GM18861 (cell line): ENCODE results near the gene TOMM22.
"Not testable (repeated sequence)": the region's sequence is repeated elsewhere in the genome, so short reads cannot be mapped to it uniquely, and the experiment has no call there.

Experiments
- ATAC-seq: cut with Tn5 transposase; IDR thresholded peaks from one replicate; pipeline ENCODE4 v1.9.1; 2021; ENCODE audit not compliant: unreplicated experiment

Gene TOMM22

GRCh38 chr22:38681582-38682335 lies at the start of gene TOMM22:
Gene TOMM22, plus strand, starts transcription at chr22:38681957. Its CDS starts 22 bp downstream, at chr22:38681979.
- peak; percentile 90 for ATAC-seq

GRCh38 chr22:38632528-38632927 lies 49.2 kb upstream of the TOMM22 start:
- no peak for ATAC-seq

DNA sequence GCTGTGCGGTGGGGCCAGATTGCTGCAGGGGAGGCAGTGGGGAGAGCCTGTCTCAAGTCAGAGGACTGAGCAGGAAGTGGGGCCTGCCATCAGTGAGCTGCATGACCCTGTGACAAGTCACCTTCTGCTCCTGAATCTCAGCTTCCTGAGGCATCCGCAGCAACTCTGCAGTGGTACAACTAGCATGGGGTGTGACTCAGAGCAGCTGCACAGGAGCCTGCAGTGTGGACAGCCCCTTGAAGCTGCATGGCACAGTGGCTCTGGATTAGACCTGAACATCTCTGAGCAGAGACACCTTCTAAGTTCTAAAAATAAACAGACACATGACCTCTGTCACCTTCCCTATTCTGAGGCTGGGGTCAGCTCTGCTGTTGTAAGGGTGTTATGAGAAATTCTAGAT lies 43.5 kb upstream of the TOMM22 start:
- ATAC-seq = no peak

GRCh38 chr22:38638728-38639127 lies 43.0 kb upstream of the TOMM22 start:
- no peak for ATAC-seq

- no peak for ATAC-seq
These were observed 40.2 kb upstream of the TOMM22 start for GRCh38 chr22:38641476-38642040.

GRCh38 chr22:38644245-38644644 lies 37.5 kb upstream of the TOMM22 start:
- not testable (repeated sequence) for ATAC-seq

GRCh38 chr22:38645430-38645829 lies 36.3 kb upstream of the TOMM22 start:
- ATAC-seq = no peak

- ATAC-seq = no peak
These were observed 31.8 kb upstream of the TOMM22 start for GRCh38 chr22:38649841-38650522.

- ATAC-seq = no peak
These were observed 28.9 kb upstream of the TOMM22 start for GRCh38 chr22:38652859-38653258.

- no peak for ATAC-seq
These were observed 28.0 kb upstream of the TOMM22 start for GRCh38 chr22:38653741-38654140.

- ATAC-seq = no peak
These were observed 26.1 kb upstream of the TOMM22 start for GRCh38 chr22:38655519-38656255.

DNA sequence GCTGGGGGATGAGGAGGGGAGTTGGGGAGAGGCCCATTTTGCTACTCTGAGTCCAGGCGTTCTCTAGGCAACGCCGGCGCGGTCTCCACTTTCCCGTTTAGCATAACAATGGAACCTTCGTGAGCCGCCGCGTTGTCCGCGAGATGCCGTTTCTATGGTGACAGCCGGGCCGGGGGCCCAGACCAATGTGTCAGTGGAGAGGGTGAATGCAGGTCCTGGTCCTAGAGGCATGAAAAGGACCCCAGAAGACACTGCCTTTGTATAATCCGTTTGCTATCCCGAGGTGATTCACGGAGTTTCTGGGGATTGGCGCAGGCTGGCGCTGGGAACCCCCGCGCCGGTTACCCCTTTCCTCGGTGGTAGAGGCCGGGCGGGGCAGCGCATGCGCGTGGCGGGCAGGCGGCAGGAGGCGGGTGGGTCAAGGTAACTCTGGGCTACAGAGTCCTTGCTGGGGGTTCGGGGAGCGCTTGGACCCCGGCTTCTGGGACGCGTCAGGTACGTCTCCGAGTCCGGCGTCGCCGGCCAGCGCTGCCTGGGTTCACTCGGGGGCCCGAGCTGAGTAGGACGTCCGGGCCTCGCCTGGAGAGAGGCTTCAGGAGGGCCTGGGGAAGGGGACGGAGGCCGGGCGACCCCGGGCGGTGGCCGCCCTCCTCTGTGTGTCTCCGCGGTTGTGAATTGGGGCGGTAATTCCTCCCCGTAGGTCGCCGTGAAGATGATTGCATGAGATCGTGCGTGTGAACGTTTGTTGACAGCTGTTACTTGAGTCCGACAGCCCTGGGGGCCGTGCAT lies 25.3 kb upstream of the TOMM22 start, which contains the start of the genes CBY1 and FAM227A:
Gene CBY1, plus strand, starts transcription at position 383 of the 789 bp plus-strand sequence. CDS start 11,417 bp downstream, outside the sequence.
Gene FAM227A, minus strand, starts transcription at position 137 of the 789 bp plus-strand sequence. CDS start 6,224 bp downstream, outside the sequence.
- peak; percentile 72 for ATAC-seq

DNA sequence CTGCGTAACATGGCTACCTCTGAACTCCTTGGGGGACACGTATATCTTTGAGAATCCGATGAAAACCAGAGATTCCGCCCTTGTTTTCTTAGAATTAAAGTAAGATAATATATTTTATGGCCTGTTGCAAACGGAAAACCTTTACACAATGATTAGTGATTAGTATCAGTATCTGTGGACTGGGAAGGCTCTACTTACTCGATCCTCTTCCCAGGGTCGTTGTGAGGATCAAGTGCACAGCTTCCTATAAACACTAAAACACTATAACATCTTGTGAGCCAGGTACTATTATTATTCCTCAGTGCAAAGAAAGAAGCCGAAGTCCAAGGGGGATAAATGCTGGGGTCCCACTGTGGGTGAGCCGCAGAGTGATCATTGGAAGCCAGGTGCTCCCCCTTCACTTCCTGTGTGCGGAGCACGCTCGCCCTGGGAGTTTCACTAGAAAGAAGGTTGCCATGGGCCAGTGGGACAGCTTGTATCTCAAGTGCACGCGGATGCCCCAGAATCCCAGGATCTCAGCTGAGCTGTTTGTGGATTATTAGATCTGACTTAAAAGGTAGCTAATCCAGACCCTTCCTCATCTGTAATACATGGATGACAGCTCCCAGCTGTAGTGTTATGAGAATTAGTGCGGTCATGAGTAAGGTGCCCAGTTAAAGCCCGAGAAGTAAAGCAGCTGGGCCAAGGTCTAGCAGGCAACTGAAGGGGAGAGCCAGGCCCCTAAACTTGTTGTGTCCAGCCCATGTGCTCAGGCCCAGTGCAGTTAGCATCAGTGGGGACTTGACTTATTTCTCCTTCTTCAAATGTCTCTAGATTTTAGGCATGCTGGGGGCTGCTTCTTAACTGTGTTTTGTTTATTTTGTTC lies 24.5 kb upstream of the TOMM22 start:
- peak; percentile 35 for ATAC-seq

DNA sequence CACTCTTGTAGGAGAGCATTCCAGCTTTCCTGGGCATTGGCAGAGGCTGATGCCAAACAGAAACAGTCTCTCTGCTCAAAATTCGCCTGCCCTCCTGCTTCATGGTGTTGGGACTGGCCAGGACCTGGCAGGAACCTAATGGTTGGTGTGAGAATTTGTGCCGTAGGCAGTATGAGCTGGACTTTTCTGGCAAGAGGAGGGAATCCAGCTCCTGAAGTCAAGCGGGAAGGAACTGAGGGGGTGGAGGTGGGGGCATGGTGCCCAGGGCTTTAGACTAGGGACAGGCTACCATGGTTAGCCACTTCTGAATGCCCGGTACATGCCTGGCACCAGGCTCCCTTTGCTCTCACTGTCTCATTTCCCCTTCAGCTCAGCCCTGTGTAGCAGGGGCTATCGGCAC lies 6.9 kb upstream of the TOMM22 start:
- ATAC-seq = no peak

- ATAC-seq = no peak
These were observed 5.9 kb upstream of the TOMM22 start for GRCh38 chr22:38675833-38676232.

DNA sequence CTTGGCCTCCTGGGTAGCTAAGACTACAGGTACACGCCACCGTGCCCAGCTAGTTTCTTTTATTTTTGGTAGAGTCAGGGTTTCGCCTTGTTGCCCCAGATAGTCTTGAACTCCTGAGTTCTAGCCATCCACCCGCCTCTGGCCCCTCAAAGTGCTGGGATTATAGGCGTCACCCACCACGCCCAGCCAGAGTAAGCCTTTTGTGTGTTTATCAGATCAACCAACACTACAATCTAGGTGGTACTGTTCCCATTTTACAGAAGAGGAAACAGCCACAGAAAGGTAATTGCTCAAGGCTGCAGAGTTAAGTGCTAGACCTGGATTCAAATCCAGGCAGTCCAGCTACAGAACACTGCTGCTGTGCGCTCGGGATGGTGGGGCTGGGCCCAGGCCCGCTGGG lies 3.1 kb downstream of the TOMM22 start:
- no peak for ATAC-seq

GRCh38 chr22:38685761-38686160 lies 4.0 kb downstream of the TOMM22 start:
- ATAC-seq = no peak

GRCh38 chr22:38689651-38690050 lies 7.9 kb downstream of the TOMM22 start:
- no peak for ATAC-seq

DNA sequence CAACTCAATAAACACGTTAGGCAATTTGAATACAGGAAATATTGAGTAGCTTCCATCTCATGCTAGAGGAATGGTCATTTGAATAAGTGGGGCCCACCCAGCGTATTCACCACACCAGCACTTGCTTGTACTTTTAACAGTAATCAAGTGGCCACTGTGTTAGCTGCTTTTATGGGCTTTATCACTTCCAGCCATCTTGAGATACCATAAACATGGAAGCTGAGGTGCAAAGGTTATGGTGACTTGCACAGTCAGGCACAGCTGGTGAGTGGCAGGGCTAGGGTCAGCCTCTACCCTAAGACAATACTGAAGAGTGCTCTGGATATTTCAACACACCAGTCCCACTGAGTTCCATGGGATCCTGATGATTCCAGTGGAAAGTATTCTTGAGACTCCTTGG lies 12.3 kb downstream of the TOMM22 start:
- ATAC-seq = no peak
